HG02870 (cell line): ENCODE data around the gene MACF1.
A peak's percentile ranks its signal among the peaks of the same experiment; 100 is the strongest.
"Not testable (repeated sequence)": the region's sequence is repeated elsewhere in the genome, so short reads cannot be mapped to it uniquely, and the experiment has no call there.

Source experiments
- ATAC-seq: cut with Tn5 transposase; IDR thresholded peaks from one replicate; pipeline ENCODE4 v1.9.1; 2021; ENCODE audit warnings: mild to moderate bottlenecking, moderate library complexity; ENCODE audit not compliant: unreplicated experiment

MACF1 gene

GRCh38 chr1:39483276-39483675 lies 278.8 kb downstream of the MACF1 start:
- no peak for ATAC-seq

GRCh38 chr1:39484564-39484963 lies 280.1 kb downstream of the MACF1 start:
- no peak for ATAC-seq

- ATAC-seq = no peak
Observed at GRCh38 chr1:39485046-39485803, 280.7 kb downstream of the MACF1 start.

- no peak for ATAC-seq
Observed at GRCh38 chr1:39488012-39488545, 283.6 kb downstream of the MACF1 start.

GRCh38 chr1:39488793-39489566 lies 284.5 kb downstream of the MACF1 start:
- ATAC-seq = no peak

GRCh38 chr1:39489567-39490239 lies 285.2 kb downstream of the MACF1 start:
- ATAC-seq = no peak

DNA sequence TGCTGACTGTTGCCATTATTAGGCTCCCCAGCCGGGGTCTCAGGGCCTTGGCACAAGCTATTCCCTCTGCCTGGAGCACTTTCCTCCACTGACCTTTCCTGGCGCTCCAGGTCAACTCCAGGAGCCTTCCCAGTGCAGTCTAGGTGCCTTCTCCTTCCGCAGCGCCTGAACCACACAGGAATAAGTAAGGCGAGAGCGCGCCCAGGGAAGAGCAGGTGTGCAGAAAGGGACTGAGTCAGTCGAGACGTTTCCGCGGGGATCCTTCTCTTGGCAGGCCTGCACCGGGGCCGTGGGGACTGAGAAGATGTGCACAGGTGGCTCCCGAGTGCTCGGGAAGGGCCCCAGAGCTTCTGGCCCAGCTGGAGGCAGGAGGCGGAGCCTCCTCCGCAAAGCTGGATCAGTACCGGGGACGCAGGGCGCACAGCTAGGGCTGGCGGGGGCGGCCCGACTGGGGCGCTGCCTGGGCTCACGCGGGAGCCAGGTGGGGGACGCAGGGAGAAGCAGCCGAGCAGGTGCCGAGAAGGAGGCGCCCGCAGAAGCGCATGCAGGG lies 286.2 kb downstream of the MACF1 start:
- peak; percentile 29 for ATAC-seq

DNA sequence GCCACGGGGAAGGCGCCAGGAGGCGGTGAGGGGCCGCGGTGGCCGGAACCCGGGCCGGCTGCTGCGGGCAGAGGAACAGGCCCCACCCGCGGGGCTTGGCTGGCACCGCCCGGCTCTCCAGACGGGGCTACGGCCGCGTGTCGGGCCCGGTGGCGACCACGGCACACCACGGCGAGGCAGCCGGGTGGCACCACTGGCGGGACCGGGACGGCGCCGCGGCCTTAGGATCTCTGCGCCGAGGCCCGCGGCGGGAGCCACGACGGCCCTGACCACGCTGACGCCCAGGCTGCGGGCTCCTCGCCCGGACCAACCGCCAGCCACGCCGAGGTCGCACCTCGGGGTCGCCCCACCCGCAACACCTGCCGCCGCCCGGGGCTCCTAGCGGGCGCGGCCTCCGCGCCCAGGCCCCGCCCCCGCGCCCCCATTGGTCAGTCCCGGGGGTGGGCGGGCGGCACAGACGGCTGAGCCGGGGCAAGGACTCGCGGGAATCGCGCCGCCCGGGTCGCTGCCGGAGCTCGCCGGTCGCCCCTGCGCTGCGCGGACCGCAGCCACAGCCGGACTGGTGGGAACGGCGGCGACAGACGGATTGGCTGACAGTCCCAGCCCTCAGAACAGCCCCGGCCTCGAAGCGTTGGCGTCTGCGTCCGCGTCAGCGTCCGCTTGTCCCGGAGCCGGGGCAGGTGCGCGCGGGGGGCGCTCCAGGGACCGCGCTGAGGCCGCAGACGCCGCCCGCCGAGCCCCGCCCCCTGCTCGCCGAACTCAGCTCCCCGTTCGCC lies 286.8 kb downstream of the MACF1 start, which contains the start of gene BMP8A:
Gene BMP8A (plus strand): TSS at position 491 of the 776 bp plus-strand sequence. CDS start 356 bp downstream, outside the sequence.
- ATAC-seq = peak; percentile 67

- ATAC-seq = not testable (repeated sequence)
Observed at GRCh38 chr1:39492118-39493042, 287.9 kb downstream of the MACF1 start.

GRCh38 chr1:39493043-39493810 lies 288.7 kb downstream of the MACF1 start:
- ATAC-seq = not testable (repeated sequence)

GRCh38 chr1:39494671-39495410 lies 290.3 kb downstream of the MACF1 start:
- no peak for ATAC-seq

- not testable (repeated sequence) for ATAC-seq
Observed at GRCh38 chr1:39496520-39496919, 292.0 kb downstream of the MACF1 start.

GRCh38 chr1:39497585-39497984 lies 293.1 kb downstream of the MACF1 start:
- ATAC-seq = no peak

- ATAC-seq = not testable (repeated sequence)
Observed at GRCh38 chr1:39498096-39498710, 293.7 kb downstream of the MACF1 start.

DNA sequence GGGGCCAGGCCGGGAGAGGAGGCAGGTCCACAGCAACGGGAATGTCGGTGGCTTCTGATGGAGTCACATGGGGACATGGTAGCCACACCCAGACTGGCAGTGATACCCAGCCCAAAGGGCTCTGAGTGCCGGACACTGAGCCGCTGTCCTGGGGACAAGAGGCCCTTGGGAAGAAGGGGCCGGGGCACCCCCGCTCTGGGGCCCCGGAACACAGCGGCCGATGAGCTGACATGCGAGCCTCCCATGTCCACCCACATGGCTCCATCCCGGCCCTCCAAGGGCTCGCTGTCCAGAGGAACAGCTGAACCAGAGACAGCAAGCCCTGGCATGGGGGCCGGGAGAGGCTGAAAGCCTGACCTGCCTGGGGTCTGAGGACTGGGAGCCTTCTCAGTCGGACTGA lies 294.3 kb downstream of the MACF1 start:
- ATAC-seq = not testable (repeated sequence)

DNA sequence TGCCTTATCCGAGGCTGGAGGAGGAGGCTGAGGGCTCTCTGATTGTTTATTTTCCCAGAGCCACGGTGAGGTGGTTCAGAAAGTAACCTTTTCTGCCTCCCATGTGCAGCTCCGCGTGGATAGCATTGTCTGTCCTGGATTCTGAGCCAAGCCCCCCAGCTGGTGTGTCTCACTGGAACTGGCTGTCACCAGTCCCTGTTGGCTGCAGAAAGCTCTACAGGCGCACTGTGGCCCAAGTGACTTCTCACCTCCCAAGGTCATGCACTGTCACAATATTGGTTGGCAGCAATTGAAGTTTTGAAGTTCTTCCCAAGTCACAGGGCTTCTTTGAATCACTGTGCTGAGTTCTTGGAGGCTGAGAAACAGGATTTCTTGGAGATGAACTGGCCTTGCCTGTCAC lies 295.2 kb downstream of the MACF1 start:
- ATAC-seq = no peak

DNA sequence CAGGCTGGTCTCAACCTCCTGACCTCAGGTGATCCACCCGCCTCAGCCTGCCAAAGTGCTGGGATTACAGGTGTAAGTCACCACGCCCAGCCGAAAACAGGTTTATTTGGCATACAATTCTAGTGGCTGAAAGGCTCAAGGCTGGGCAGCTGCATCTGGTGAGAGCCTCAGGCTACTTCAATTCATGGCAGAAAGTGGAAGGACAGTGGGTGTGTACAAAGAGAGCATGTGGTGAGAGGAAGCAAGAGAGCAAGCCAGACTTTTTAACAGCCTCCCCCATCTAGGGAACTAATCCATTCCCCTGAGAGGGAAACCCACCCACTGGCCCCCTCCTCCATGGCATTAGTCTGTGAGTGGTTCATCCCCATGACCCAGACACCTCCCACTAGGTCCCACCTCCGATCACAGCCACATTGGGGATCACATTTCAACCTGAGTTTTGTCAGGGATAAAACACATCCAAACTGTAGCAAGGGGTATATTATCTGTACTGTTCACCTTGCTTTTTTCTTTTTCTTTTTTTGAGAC lies 296.4 kb downstream of the MACF1 start:
- ATAC-seq = no peak
